GM23248 (cell line): ENCODE data around the gene PGC. TPM values are rescaled to one million over a fixed set of nuclear protein-coding genes. Genes with fewer than 3 reads are reported as not detected.

ENCODE experiments used
- DNase-seq: peaks from one replicate; pipeline ENCODE4 v3.0.0-alpha.2; 2015
- H2AFZ ChIP-seq: fragments of 200-600 bp; sonication (generic); 2 replicates; pipeline ENCODE4 v1.6.1; 2016; ENCODE audit warnings: antibody characterized with exemption
- H3F3A ChIP-seq: fragments of 200-600 bp; sonication (generic); 2 replicates; pipeline ENCODE4 v1.6.1; 2016; ENCODE audit warnings: mild to moderate bottlenecking, antibody characterized with exemption, mixed run types; ENCODE audit not compliant: insufficient read depth
- H3K27ac ChIP-seq: fragments of 200-600 bp; sonication (generic); 2 replicates; pipeline ENCODE4 v1.5.1; 2016; ENCODE audit warnings: mild to moderate bottlenecking
- H3K27me3 ChIP-seq: fragments of 200-600 bp; sonication (generic); replicated peaks from 2 replicates; pipeline ENCODE4 v1.6.1; 2016; ENCODE audit warnings: mild to moderate bottlenecking; ENCODE audit not compliant: insufficient read depth
- H3K36me3 ChIP-seq: fragments of 200-600 bp; sonication (generic); 2 replicates; pipeline ENCODE4 v1.6.1; 2016; ENCODE audit warnings: low read depth, mild to moderate bottlenecking
- H3K4me1 ChIP-seq: fragments of 200-600 bp; sonication (generic); 2 replicates; pipeline ENCODE4 v1.6.1; 2016; ENCODE audit warnings: mild to moderate bottlenecking; ENCODE audit not compliant: insufficient read depth
- H3K4me2 ChIP-seq: fragments of 200-600 bp; sonication (generic); one replicate; pipeline ENCODE4 v1.6.1; 2016; ENCODE audit warnings: mild to moderate bottlenecking; ENCODE audit not compliant: unreplicated experiment
- H3K4me3 ChIP-seq: fragments of 200-600 bp; sonication (generic); 2 replicates; pipeline ENCODE4 v1.5.1; 2016; ENCODE audit warnings: mild to moderate bottlenecking
- H3K79me2 ChIP-seq: fragments of 200-600 bp; sonication (generic); 2 replicates; pipeline ENCODE4 v1.6.1; 2016; ENCODE audit warnings: mild to moderate bottlenecking; ENCODE audit not compliant: insufficient read depth
- H3K9ac ChIP-seq: fragments of 200-600 bp; sonication (generic); 2 replicates; pipeline ENCODE4 v1.6.1; 2016; ENCODE audit warnings: mild to moderate bottlenecking
- H3K9me2 ChIP-seq: fragments of 200-600 bp; sonication (generic); 2 replicates; pipeline ENCODE4 v1.6.1; 2016; ENCODE audit warnings: mixed run types, mild to moderate bottlenecking, moderate library complexity; ENCODE audit not compliant: insufficient read depth
- H3K9me3 ChIP-seq: fragments of 200-600 bp; sonication (generic); one replicate; pipeline ENCODE4 v1.6.1; 2017; ENCODE audit warnings: low read depth
- H4K20me1 ChIP-seq: fragments of 200-600 bp; sonication (generic); 2 replicates; pipeline ENCODE4 v1.6.0; 2016; ENCODE audit not compliant: insufficient read depth
- EZH2 ChIP-seq: fragments of 200-600 bp; sonication (generic); IDR thresholded peaks from 2 replicates; pipeline ENCODE4 v1.6.1; 2018; ENCODE audit warnings: antibody characterized with exemption, mild to moderate bottlenecking; ENCODE audit not compliant: insufficient read depth, poor library complexity, severe bottlenecking
- EZH2phosphoT487 ChIP-seq: fragments of 200-600 bp; sonication (generic); IDR thresholded peaks from 2 replicates; pipeline ENCODE4 v1.6.1; 2018; ENCODE audit warnings: antibody characterized with exemption, moderate library complexity, mild to moderate bottlenecking, low read depth; ENCODE audit not compliant: insufficient read depth
- WGBS, 2 experiments: methylation state at CpG; one replicate each; pipeline ENCODE4 v1.1.6; 2015 to 2017; ENCODE audit warnings: low lambda C conversion rate in 2 of 2, low coverage in 1 of 2; ENCODE audit errors: missing lambda C conversion rate in 2 of 2; 5-methylcytosine and 5-hydroxymethylcytosine counted together
- in situ Hi-C: fragments of 300-500 bp; cut with MboI; formaldehyde crosslinking; loops from 2 replicates; pipeline ENCODE4 v1.15.0; 2020
- polyA plus RNA-seq: library from polyadenylated mRNA; unstranded; fragments of >200 nt; fragmentation: Nextera tagmentation; extraction: Ambion mirVana; gene quantifications from 2 replicates; pipeline ENCODE4 v1.2.1, GENCODE V29; 2016
- total RNA-seq: library from RNA; depleted of rRNA; stranded (reverse); fragments of >200 nt; shearing (Covaris generic); gene quantifications from 2 replicates; pipeline ENCODE4 v1.2.3, GENCODE V29; 2014

The PGC gene
- total and polyA plus RNA-seq, 2 experiments from 2014 or later: not detected

DNA sequence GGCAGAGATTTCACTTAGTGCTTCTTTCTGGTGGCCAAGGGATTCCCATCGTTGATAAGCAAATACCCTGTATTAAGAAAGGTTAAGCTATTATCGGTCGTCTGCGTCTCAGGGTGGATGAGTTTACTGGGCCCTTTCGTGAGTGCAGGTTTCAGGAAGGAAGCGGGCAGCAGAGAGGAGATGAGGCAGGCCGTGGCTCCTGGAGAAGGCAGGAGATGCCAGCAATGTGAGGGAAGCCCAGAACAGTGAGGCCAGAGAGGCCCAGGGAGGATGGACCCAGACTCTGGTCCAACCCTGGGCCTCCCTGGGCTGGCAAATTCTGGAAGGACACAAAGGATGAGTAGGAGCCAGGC, 23.0 kb downstream of the PGC start:
- no peaks in the 10 kb centered on the region for H3K9me2 ChIP-seq
- H3K27ac ChIP-seq: no peak overlapping the region; the same call in 1 of the 2 replicates

DNA sequence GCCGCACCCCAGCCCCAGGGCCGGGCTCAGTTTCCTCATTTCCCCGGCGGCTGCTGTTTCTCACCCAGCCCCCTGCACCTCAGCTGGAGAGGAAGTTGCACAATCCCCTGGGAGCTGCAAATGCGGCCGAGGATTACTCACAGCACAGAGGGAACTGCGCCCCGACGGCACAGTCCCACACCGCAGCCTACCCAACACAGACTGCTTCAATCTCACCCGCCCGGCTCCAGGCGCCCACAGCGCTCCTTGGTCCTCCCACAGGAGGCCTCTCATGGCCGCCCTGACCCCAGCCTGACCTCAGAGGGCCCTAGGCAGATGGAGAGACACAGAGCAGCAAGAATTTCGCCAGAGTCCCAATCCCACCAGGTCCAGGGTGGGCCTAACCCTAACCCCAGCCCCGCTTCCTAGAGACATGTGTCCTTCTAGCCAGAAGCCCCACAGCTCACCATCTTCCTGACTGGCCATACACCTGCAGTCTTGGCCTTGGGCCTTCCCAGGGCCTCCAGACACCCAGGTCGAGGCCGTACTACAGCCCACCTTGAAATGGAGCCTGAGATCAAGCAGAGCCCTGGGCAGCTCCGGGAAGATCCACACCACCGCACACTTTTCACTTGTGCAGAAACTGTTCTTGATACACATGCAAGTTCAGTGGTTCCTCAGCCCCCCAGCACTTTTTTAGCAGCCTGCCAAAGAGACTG, 23.5 kb downstream of the PGC start:
- H3K36me3 ChIP-seq: no peaks in the 10 kb centered on the region
- no peaks in the 10 kb centered on the region for H3F3A ChIP-seq
- no peaks in the 10 kb centered on the region for H4K20me1 ChIP-seq
- 40 to 50% methylated on average over 21 of the region's 21 CpGs for WGBS, 2 experiments
- H3K79me2 ChIP-seq: no peaks in the 10 kb centered on the region
- 0 out of 2 replicates have a peak overlapping the region, but pooled peaks have one; percentile 26 for H3K9ac ChIP-seq
- peak overlapping the region; percentile 27; the same call in 1 of the 2 replicates for H2AFZ ChIP-seq
- no peaks in the 10 kb centered on the region for H3K27me3 ChIP-seq
- in situ Hi-C loops: no loop called here
- H3K4me1 ChIP-seq: peaks cover 11% of the 10 kb centered on the region
- H3K9me2 ChIP-seq: no peaks in the 10 kb centered on the region
- no peak overlapping the region for H3K4me3 ChIP-seq
- H3K27ac ChIP-seq: peak overlapping the region; percentile 55
- TF ChIP-seq EZH2phosphoT487: no peak
- no peak for TF ChIP-seq EZH2
- DNase-seq: peak; percentile 96
- H3K9me3 ChIP-seq: no peaks in the 10 kb centered on the region
- peak overlapping the region; percentile 57 for H3K4me2 ChIP-seq

More for the DNA sequence above, 23.0 kb downstream of the PGC start:
- Histone ChIP-seq H3K4me2 (no peak overlapping the region), H2AFZ (no peak overlapping the region), H3K4me3 (no peak overlapping the region), H3K27me3 (no peaks in the 10 kb centered on the region), H3K9ac (no peak overlapping the region), H3K9me3 (no peaks in the 10 kb centered on the region), H3F3A (no peaks in the 10 kb centered on the region), H4K20me1 (no peaks in the 10 kb centered on the region), H3K36me3 (no peaks in the 10 kb centered on the region), H3K4me1 (peaks cover 11% of the 10 kb centered on the region), H3K79me2 (no peaks in the 10 kb centered on the region)
- no peak for DNase-seq
- WGBS, 2 experiments: 93% methylated on average over 7 of the region's 7 CpGs
- TF ChIP-seq EZH2: no peak
- in situ Hi-C loops: no loop called here

DNA sequence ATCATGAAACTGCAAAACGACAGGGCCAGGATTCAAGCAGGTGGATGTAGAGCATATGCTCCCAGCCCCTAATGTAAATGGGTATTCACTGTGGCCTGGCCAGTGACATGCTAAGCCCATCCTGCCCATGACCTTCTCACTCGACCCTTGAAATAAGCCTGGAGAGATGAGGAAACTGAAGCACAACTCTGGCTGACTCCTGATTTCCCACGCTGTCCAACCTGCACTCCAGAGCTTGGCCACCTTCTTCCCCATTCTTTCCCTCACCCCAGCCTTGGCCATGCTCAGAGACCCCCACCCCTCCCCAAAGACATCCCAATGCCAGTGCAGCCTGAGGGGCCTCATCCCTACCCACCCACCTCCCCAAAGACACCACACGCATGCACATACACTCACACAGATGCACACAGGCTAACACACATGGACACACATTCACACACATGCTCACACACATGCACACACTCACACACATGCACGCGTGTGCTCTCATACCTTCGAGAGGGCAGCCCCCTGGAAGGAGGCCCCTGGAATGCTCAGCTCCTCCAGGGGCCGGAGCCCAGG, 24.1 kb downstream of the PGC start:
- no peak for DNase-seq

DNA sequence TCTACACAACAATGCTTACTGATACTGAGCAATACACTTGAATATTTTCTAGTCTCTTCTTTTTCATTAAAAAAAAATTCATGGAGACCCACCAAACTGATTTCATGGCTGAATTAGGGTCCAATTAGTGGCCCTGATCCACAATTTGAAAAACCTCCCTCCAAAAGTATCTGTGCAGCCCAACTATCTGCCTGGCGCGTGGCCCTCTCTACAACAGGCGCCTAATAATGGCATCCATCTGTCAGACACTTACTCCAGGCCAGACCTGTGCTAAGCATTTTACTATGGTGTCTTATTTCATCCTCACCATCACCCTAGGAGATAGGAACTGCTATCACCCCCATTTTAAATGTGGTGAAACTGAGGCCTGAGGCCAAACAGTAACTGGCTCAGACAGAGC, 25.8 kb downstream of the PGC start:
- H3K36me3 ChIP-seq: no peaks in the 10 kb centered on the region
- no peak for DNase-seq
- WGBS, 2 experiments: 75 to 90% methylated on average over 3 of the region's 3 CpGs
- H3K79me2 ChIP-seq: no peaks in the 10 kb centered on the region
- TF ChIP-seq EZH2phosphoT487: no peak
- TF ChIP-seq EZH2: no peak
- H3K4me3 ChIP-seq: no peak overlapping the region
- no peaks in the 10 kb centered on the region for H3K9me3 ChIP-seq
- H3K27ac ChIP-seq: no peak overlapping the region
- H3K9ac ChIP-seq: no peak overlapping the region
- no peaks in the 10 kb centered on the region for H4K20me1 ChIP-seq
- no peak overlapping the region for H2AFZ ChIP-seq
- in situ Hi-C loops: no loop called here
- H3K4me1 ChIP-seq: peaks cover 16% of the 10 kb centered on the region
- no peaks in the 10 kb centered on the region for H3K27me3 ChIP-seq
- no peak overlapping the region for H3K4me2 ChIP-seq
- no peaks in the 10 kb centered on the region for H3K9me2 ChIP-seq
- H3F3A ChIP-seq: no peaks in the 10 kb centered on the region

More for the DNA sequence above, 24.1 kb downstream of the PGC start:
- in situ Hi-C loops: no loop called here
- H3K36me3 ChIP-seq: no peaks in the 10 kb centered on the region
- H3K27ac ChIP-seq: 0 out of 2 replicates have a peak overlapping the region, but pooled peaks have one; percentile 55
- peaks cover 11% of the 10 kb centered on the region for H3K4me1 ChIP-seq
- H3K9me2 ChIP-seq: no peaks in the 10 kb centered on the region
- no peaks in the 10 kb centered on the region for H3K79me2 ChIP-seq
- H3K9ac ChIP-seq: 0 out of 2 replicates have a peak overlapping the region, but pooled peaks have one; percentile 14
- H2AFZ ChIP-seq: peak overlapping the region; percentile 27; the same call in 1 of the 2 replicates
- H4K20me1 ChIP-seq: no peaks in the 10 kb centered on the region
- no peak overlapping the region for H3K4me3 ChIP-seq
- no peaks in the 10 kb centered on the region for H3K9me3 ChIP-seq
- H3F3A ChIP-seq: no peaks in the 10 kb centered on the region
- H3K27me3 ChIP-seq: no peaks in the 10 kb centered on the region
- 60 to 61% methylated on average over 8 of the region's 8 CpGs for WGBS, 2 experiments
- TF ChIP-seq EZH2: no peak
- TF ChIP-seq EZH2phosphoT487: no peak
- H3K4me2 ChIP-seq: peak overlapping the region; percentile 57
